Heart left ventricle (tissue), 16 donors: ENCODE results near the gene SAMD11. TPM values are rescaled to one million over a fixed set of nuclear protein-coding genes. Genes with fewer than 3 reads are reported as not detected.

ENCODE experiments used
- ATAC-seq, 4 donors: fragments of 200-7000 bp; cut with Tn5 transposase; one replicate each; pipeline ENCODE4 v1.9.1; 2020 to 2022; ENCODE audit warnings: moderate library complexity in 4 of 4, mild to moderate bottlenecking in 3 of 4, moderate number of reproducible peaks in 1 of 4
- DNase-seq, 5 donors: peaks; one replicate each; pipeline ENCODE4 v3.0.0-alpha.2; 2020
- H3K27ac ChIP-seq, 12 donors: fragments of 200-600 bp; sonication (generic) in 4 of 12; one replicate each; pipeline versions ENCODE4 v1.5.0 to v1.8.0; 2016 to 2022; ENCODE audit warnings: mild to moderate bottlenecking in 2 of 12
- H3K27me3 ChIP-seq, 9 donors: fragments of 200-600 bp; sonication (generic) in 2 of 9; one replicate each; pipeline versions ENCODE4 v1.5.1 to v1.8.0; 2016 to 2022; ENCODE audit warnings: mild to moderate bottlenecking in 3 of 9
- H3K36me3 ChIP-seq, 9 donors: fragments of 200-600 bp; sonication (generic) in 2 of 9; one replicate each; pipeline versions ENCODE4 v1.5.0 to v1.8.0; 2018 to 2022; ENCODE audit warnings: mild to moderate bottlenecking in 2 of 9
- H3K4me1 ChIP-seq, 12 donors: fragments of 200-600 bp; sonication (generic) in 4 of 12; one replicate each; pipeline versions ENCODE4 v1.5.0 to v1.8.0; 2016 to 2022; ENCODE audit warnings: mild to moderate bottlenecking in 3 of 12
- H3K4me3 ChIP-seq, 12 donors: fragments of 200-600 bp; sonication (generic) in 4 of 12; one replicate each; pipeline versions ENCODE4 v1.5.0 to v1.8.0; 2017 to 2022; ENCODE audit warnings: mild to moderate bottlenecking in 9 of 12, moderate library complexity in 4 of 12
- H3K9me3 ChIP-seq, 12 donors: fragments of 200-600 bp; sonication (generic) in 4 of 12; one replicate each; pipeline versions ENCODE4 v1.5.0 to v1.8.0; 2016 to 2022; ENCODE audit warnings: mild to moderate bottlenecking in 1 of 12
- CTCF ChIP-seq, 12 donors: fragments of 200-600 bp; sonication (generic) in 4 of 12; IDR thresholded peaks; one replicate each; pipeline versions ENCODE4 v1.5.0 to v1.8.0; 2018 to 2022; ENCODE audit warnings: antibody characterized with exemption in 12 of 12, mild to moderate bottlenecking in 5 of 12
- POLR2A ChIP-seq, 2 donors: fragments of 450-650 bp; IDR thresholded peaks; one replicate each; pipeline ENCODE4 v1.6.1; 2017; ENCODE audit warnings: antibody characterized with exemption in 2 of 2, mild to moderate bottlenecking in 2 of 2, moderate library complexity in 2 of 2
- WGBS, 4 donors: extraction: QIAGEN DNeasy Blood & Tissue Kit in 2 of 4; methylation state at CpG; one replicate each; pipeline versions ENCODE4 v1.1.5 to v1.1.7; 2013 to 2018; 5-methylcytosine and 5-hydroxymethylcytosine counted together
- intact Hi-C, 10 donors: fragments of 100-400 bp; cut with DNase I; formaldehyde crosslinking; loops; one replicate each; pipeline versions ENCODE4 v1.11.1 to v1.14.2; 2022
- polyA plus RNA-seq, 2 donors: library from polyadenylated mRNA; stranded (reverse); fragments of 200-250 nt; gene quantifications; one replicate each; pipeline ENCODE4 v1.2.3, GENCODE V29; 2013
- total RNA-seq, 9 donors: library from RNA; depleted of rRNA in 2 of 9; stranded (reverse); fragments of >200 nt in 2 of 9; fragmentation: NEBNext Ultra II Directional in 3 of 9; extraction: Animal tissue kit (Norgen Biotek cat#: 25700) in 3 of 9; gene quantifications; one replicate each; pipeline versions ENCODE4 v1.1.0 to v1.2.4, GENCODE V29; 2016 to 2023
- donor health status: ischemic (EF 13 %, LVEDD 7.1; RV severe dilation, severe dysfunction).
- donor health status: healthy with polysubstance abuse.
- donor health status: DM: no; HTN: yes; CAD: no.
- donor health status: DM: no; HTN: no; CAD: no.
- donor health status: ischemic (EF 25% LVEDD 6.9; RV normal size, moderate dysfunction).
- donor health status: ischemic (EF 25% LVEDD 5.7; RV mildly dilated, moderate dysfunction).
- donor health status: healthy.
- donor health status: DM: yes; HTN: yes; CAD: no.
- donor health status: ischemic (EF 35%, LVEDD 5.7; RV mildly dilated, moderate dysfunction).
- donor health status: nonischemic (EF 11% LVEDD 7.7; RV severe dilation, severe dysfunction).
- donor health status: DM: yes; HTN: yes; CAD: no.
- donor health status: PGD.
- donor health status: ischemic (EF 29% LVEDD 5.4; RV normal size, mild dysfunction).
- donor health status: nonischemic (EF 23%, LVEDD 6.1; RV moderate dilation, normal function).

Gene SAMD11
- total and polyA plus RNA-seq, 11 donors = 0.38 to 3.2 (median 0.96) TPM

DNA sequence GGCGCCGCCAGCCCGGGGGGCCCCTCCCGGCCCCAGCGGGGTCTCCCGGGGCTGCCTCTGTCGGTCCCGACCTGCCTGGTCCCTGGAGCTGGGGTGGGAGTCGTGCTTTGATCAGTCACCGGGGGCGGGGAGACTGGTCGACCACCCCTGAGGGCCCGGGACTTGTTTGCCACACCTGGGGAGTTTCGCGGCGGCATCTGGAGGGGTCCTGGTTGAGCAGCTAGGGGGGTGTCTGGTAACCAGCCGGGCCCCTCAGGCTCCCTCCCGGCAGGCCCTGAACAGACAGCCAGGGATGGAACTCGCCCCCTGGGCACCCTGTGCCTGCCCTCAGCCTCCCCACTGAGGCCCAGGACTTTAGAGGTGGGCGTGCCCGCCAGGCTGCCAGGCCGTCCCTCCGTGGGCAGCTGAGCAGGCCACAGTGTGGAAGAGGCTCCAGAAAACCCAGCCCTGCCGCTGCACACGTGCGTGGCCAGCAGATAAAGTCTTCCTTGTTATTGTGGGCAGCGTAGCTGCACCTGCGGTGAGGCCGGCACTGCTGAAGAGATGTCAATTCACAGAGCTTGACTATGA, 13.3 kb upstream of the SAMD11 start:
- ATAC-seq = no peak
- peaks cover 2 to 54% (median 18%) of the 10 kb centered on the region in 9 donors for H3K27me3 ChIP-seq

DNA sequence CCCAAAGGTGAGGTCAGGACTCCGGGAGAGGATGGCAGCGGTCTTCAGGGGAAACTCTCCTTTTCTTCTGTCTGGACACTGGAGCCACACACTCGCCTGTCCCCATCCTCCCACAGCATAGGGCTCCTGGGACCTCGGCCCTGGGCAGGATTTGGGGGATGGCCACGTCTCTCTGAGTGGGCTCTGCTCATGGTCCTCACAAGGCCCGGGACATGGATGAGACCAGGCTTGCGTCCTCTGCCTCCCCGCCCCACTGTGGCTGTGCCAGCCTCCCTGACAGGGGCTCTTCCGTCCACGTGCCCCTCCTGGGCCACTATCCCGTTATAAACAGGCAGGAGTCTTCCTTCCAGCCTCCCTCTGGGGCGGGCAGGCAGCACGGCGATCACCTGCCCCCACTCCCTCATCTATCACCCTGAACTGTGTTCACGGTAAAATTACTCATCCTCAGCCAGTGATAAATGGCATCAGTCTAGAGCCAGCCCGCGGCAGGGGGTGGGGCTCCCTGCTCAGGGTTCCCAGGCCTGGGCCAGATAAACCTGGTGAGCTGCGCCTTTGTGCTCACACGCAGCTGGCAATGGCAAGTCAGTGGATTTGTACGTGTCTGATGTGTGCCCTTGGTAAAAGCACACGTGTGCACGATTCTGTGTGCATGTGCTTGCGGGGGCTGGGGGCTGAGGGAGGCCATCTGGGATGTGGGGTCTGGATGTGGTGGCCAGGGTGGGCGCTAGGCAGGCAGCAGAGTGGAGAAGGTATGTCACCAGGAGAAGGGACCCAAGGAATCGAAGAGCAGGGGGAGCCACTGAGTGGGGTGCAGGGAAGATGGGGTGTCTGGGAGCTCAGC, 12.6 kb upstream of the SAMD11 start:
- DNase-seq = peak in 2 of 5 donors; percentile 11 to 21
- peaks cover 0 to 17% (median 0%) of the 10 kb centered on the region in 12 donors for H3K4me1 ChIP-seq
- WGBS, 4 donors = 57 to 73% (median 67%) methylated on average over 19 to 25 of the region's 25 CpGs
- peaks cover 2 to 61% (median 18%) of the 10 kb centered on the region in 9 donors for H3K27me3 ChIP-seq
- no peaks in the 10 kb centered on the region for H3K36me3 ChIP-seq
- no peaks in the 10 kb centered on the region for H3K9me3 ChIP-seq
- TF ChIP-seq POLR2A (IDR thresholded peaks at IDR 0.05) (no peak), CTCF (IDR thresholded peaks at IDR 0.05) (no peak)
- no peak for ATAC-seq
- H3K27ac ChIP-seq = no peak overlapping the region
- intact Hi-C loops = loop anchor here in 1 of 10 donors (5.0 kb wide), 1 partner anchor 41 kb away; no protein-coding TSS in a partner anchor
- H3K4me3 ChIP-seq = no peak overlapping the region

More for the DNA sequence above, 13.3 kb upstream of the SAMD11 start:
- Histone ChIP-seq H3K36me3 (no peaks in the 10 kb centered on the region), H3K4me3 (peak overlapping the region in 5 of 12 donors; percentile 5 to 44 (median 24)), H3K27ac (no peak overlapping the region), H3K4me1 (peaks cover 0 to 24% (median 4%) of the 10 kb centered on the region in 12 donors), H3K9me3 (no peaks in the 10 kb centered on the region)
- TF ChIP-seq CTCF (IDR thresholded peaks at IDR 0.05) (no peak), POLR2A (IDR thresholded peaks at IDR 0.05) (no peak)
- intact Hi-C loops = loop anchor here in 1 of 10 donors (5.0 kb wide), 1 partner anchor 42 kb away; no protein-coding TSS in a partner anchor
- 21 to 58% (median 32%) methylated on average over 10 to 29 of the region's 29 CpGs for WGBS, 4 donors
- DNase-seq = peak; percentile 6 to 60 (median 28)

- 69 to 75% (median 72%) methylated on average over 15 of the region's 15 CpGs for WGBS, 4 donors
- H3K4me1 ChIP-seq = peaks cover 0 to 16% (median 0%) of the 10 kb centered on the region in 12 donors
- H3K4me3 ChIP-seq = no peak overlapping the region
- peak in 2 of 5 donors; percentile 14 to 37 for DNase-seq
- H3K27ac ChIP-seq = no peak overlapping the region
- no peaks in the 10 kb centered on the region for H3K9me3 ChIP-seq
- H3K36me3 ChIP-seq = no peaks in the 10 kb centered on the region
- no peak for ATAC-seq
- intact Hi-C loops = loop anchor here in 1 of 10 donors (5.0 kb wide), 1 partner anchor 40 kb away; no protein-coding TSS in a partner anchor
- no peak for TF ChIP-seq POLR2A (IDR thresholded peaks at IDR 0.05)
- no peak for TF ChIP-seq CTCF (IDR thresholded peaks at IDR 0.05)
- peaks cover 3 to 71% (median 21%) of the 10 kb centered on the region in 9 donors for H3K27me3 ChIP-seq
These were observed 11.6 kb upstream of the SAMD11 start for GRCh38 chr1:911875-912739.
